HepG2 (cell line): ENCODE results near the gene NUBP2.

ENCODE experiments used
- MBD4 ChIP-seq: IDR thresholded peaks from 2 replicates; pipeline ENCODE4 v1.6.1; 2012; ENCODE audit warnings: low read length, inconsistent platforms, borderline replicate concordance
- ZNF235 ChIP-seq: sonication (generic); formaldehyde crosslinking; IDR thresholded peaks from 2 replicates; pipeline ENCODE4 v1.8.1; 2023; ENCODE audit warnings: mild to moderate bottlenecking, missing genetic modification reagents, borderline replicate concordance

- no peak for TF ChIP-seq MBD4
- no peak for TF ChIP-seq ZNF235
These were observed 17.9 kb downstream of the NUBP2 start for GRCh38 chr16:1800701-1801100.
